HL-60 (cell line): ENCODE results near the gene EYS.

ENCODE experiments used
- DNase-seq, 2 experiments: peaks; one replicate each; pipeline ENCODE4 v3.0.0-alpha.2; 2010 to 2020; ENCODE audit warnings: low read depth in 1 of 2, low spot score in 1 of 2
- H3K27ac ChIP-seq: fragments of 250-450 bp; sonication (Bioruptor Pico); replicated peaks from 2 replicates; pipeline ENCODE4 v1.5.1; 2020; ENCODE audit warnings: mild to moderate bottlenecking, moderate library complexity
- H3K27me3 ChIP-seq: fragments of 250-450 bp; sonication (Bioruptor Pico); 2 replicates; pipeline ENCODE4 v1.5.1; 2021; ENCODE audit warnings: mild to moderate bottlenecking, moderate library complexity; ENCODE audit not compliant: insufficient read depth, poor library complexity, severe bottlenecking
- H3K4me3 ChIP-seq: replicated peaks from 2 replicates; pipeline ENCODE4 v1.5.1; 2011; ENCODE audit warnings: mild to moderate bottlenecking, control low read depth, low read length; ENCODE audit not compliant: insufficient read depth
- CTCF ChIP-seq: IDR thresholded peaks from one replicate; pipeline ENCODE4 v1.5.1; 2011; ENCODE audit warnings: low read length, control low read depth, inconsistent platforms; ENCODE audit not compliant: insufficient read depth
- GABPA ChIP-seq: IDR thresholded peaks from 2 replicates; pipeline ENCODE4 v1.6.1; 2012; ENCODE audit warnings: low read depth
- POLR2AphosphoS5 ChIP-seq: IDR thresholded peaks from 2 replicates; pipeline ENCODE4 v1.6.1; 2012; ENCODE audit warnings: low read depth
- REST ChIP-seq: IDR thresholded peaks from 2 replicates; pipeline ENCODE4 v1.6.1; 2012; ENCODE audit warnings: low read depth; ENCODE audit not compliant: insufficient replicate concordance
- SPI1 ChIP-seq: IDR thresholded peaks from 2 replicates; pipeline ENCODE4 v1.6.1; 2012; ENCODE audit warnings: low read depth, mild to moderate bottlenecking, borderline replicate concordance

The EYS gene

GRCh38 chr6:64155063-64155462, 1552.0 kb downstream of the EYS start:
- TF ChIP-seq REST (no peak), GABPA (no peak), CTCF (no peak), POLR2AphosphoS5 (no peak), SPI1 (no peak)
- H3K27me3 ChIP-seq, result no peaks in the 10 kb centered on the region
- H3K4me3 ChIP-seq, result no peak overlapping the region
- H3K27ac ChIP-seq, result no peak overlapping the region
- no peak for DNase-seq

GRCh38 chr6:64146876-64147275, 1560.2 kb downstream of the EYS start:
- no peak overlapping the region for H3K27ac ChIP-seq
- H3K27me3 ChIP-seq, result no peaks in the 10 kb centered on the region
- no peak for DNase-seq
- H3K4me3 ChIP-seq, result no peak overlapping the region
- TF ChIP-seq POLR2AphosphoS5 (no peak), REST (no peak), SPI1 (no peak), CTCF (no peak), GABPA (no peak)

- no peak for DNase-seq
- TF ChIP-seq GABPA (no peak), SPI1 (no peak), CTCF (no peak), REST (no peak), POLR2AphosphoS5 (no peak)
- Histone ChIP-seq H3K4me3 (no peak overlapping the region), H3K27ac (no peak overlapping the region), H3K27me3 (no peaks in the 10 kb centered on the region)
Measured at GRCh38 chr6:64146094-64146493, 1560.9 kb downstream of the EYS start.
